GM18511 (cell line): ENCODE results near the gene TIMM13.
"Not testable (repeated sequence)": the region's sequence is repeated elsewhere in the genome, so short reads cannot be mapped to it uniquely, and the experiment has no call there.

Source experiments
- ATAC-seq: cut with Tn5 transposase; IDR thresholded peaks from one replicate; pipeline ENCODE4 v1.9.1; 2021; ENCODE audit warnings: mild to moderate bottlenecking, moderate library complexity; ENCODE audit not compliant: unreplicated experiment

The TIMM13 gene

DNA sequence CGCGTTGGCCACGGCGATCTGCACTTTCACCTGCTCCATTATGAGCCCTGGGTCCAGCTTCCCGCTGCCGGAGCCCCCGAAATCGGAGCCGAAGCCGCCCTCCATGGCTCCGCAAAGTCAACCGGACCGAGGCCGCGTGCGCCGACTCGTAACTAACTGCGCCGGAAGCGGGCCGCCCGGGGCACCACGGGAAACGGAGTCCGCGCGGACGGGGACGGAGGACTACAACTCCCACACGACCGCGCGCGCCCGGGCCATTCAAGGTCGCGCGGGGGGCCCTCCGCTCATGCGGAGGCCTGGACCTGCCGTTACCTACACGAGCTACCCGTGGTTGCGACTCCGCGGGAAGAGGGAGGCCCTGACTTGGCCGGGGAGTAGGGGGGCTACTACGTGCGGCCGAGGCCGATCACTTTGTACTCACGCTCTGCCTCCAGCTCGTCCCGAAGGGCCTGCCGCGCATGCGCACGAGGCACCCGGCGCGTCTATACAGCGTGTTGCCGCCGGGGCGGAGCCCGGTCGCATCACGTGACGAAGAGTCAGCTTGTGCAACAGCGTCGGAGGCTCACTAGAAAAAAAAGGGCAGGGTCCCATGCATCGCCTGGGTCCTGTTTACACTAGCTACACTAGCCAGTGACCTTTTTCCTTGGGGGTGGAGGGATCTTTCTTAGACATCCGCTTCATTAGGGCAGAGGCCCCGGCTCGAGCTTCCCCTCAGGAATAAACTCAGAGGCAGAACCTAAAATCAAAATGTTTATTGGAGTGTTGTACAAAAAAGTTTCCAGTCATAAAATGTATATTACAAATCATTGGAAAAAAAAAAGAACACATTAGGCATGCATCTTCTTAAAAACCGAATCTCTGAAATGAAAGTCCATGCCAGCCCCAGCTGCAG lies at the start of gene TIMM13:
TSS of gene TIMM13 (minus strand) at position 158 of the 892 bp plus-strand sequence. CDS start at position 105, 53 bp downstream.
- peak; percentile 79 for ATAC-seq

DNA sequence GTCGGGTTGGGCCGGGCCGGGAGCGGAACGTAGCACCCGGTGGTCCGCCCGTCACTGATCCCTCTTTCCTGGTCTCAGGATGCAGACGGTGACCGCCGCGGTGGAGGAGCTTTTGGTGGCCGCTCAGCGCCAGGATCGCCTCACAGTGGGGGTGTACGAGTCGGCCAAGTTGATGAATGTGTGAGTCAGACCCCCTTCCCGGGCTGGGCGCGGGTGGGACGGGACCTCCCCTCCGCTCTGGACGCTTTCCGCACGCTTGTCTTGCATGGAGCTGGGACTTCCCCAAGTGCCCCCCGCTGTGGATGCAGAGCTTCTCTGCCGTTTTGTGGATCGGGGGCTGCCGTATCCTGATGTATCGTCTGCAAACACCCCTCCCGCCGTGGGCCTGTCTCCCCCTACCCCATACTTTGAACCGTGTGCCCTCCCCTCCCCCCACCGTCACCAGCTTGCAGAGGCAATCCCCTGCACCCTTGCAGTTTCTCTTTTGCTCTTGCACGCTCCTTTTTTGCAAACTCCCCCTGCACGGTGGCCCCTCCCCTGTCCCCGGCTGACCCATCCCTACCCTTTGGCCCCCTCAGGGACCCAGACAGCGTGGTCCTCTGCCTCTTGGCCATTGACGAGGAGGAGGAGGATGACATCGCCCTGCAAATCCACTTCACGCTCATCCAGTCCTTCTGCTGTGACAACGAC lies 49.2 kb upstream of the TIMM13 start:
- ATAC-seq, result peak; percentile 5

GRCh38 chr19:2475702-2476450 lies 48.5 kb upstream of the TIMM13 start, which contains the start of gene GADD45B:
Gene GADD45B, plus strand, starts transcription at chr19:2476127. Its CDS starts 232 bp downstream, at chr19:2476359.
- peak; percentile 43 for ATAC-seq

DNA sequence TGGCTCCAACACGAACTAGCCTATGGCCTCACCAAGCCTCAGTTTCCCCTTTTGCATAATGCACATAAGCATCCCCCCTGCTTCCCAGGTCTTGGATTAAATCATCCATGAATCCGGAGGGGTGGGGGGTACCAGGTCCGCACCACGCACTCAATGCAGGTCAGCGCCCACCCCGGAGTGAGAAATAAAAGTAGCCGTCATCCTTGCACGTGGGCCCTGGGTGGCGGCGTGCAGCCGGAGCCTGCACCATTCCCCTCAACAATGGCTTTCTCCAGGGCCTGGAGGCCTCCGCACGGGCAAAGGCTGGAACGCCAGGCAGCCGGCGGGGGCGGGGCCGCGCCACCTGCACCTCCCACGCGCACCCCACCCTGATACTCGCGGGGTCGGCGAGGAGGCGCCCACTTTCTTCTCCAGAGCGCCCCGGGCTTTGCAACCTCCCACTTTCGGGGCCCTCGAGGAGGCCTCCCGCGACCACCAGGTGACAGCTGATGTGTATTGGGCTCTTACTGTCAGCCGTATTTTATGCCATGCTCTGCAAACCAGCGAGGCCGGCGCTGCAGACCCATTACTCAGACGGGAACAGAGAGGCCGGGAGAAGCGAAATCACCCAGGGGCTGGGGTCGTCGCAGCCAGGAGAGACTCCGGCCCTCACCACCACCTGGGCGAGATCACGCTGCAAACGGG lies 47.8 kb upstream of the TIMM13 start:
- ATAC-seq, result peak; percentile 7

DNA sequence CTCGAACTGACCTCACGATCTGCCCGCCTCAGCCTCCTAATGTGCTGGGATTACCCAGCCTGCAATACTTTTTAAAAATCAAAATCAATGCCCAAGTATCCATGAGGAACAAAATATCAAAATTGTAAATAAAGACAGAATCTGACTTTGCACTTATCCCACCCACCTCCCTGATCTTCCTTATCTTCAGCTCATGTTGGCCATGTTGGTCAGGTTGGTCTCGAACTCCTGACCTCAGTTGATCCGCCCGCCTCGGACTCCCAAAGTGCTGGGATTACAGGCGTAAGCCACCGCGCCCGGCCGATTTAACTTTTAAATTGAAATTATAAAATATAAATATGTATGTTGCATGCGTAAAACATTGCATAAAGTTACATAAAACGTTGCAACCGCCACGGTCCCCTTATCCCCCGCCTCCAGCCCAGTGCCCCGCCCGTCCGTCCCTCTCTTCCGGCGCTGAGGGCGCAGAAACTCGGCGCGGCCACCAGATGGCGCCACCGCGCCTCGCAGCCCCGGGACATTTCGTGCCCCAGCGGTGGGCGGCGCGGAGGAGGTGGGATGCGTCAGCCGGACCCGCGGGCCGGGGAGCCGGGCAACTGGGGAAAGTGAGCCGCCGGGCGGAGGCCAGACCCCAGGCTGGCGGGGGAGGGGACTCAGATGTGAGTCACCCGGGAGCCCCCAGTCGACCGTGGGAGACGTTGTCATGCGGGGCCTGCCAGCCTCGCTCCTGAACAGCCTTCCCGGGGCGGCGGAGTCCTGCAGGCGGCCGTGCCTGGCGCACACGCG lies 47.0 kb upstream of the TIMM13 start:
- ATAC-seq, result peak; percentile 40

DNA sequence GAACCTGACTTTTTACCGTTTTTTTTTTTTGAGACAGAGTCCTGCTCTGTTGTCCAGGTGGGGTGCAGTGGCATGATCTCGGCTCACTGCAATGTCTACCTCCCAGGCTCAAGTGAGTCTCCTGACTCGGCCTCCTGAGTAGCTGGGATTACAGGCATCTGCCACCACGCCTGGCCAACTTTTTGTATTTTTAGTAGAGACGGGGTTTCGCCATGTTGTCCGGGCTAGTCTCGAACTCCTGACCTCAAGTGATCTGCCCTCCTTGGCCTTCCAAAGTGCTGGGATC lies 42.5 kb upstream of the TIMM13 start:
- ATAC-seq, result not testable (repeated sequence)

GRCh38 chr19:2469102-2469914 lies 41.9 kb upstream of the TIMM13 start:
- ATAC-seq, result no peak

DNA sequence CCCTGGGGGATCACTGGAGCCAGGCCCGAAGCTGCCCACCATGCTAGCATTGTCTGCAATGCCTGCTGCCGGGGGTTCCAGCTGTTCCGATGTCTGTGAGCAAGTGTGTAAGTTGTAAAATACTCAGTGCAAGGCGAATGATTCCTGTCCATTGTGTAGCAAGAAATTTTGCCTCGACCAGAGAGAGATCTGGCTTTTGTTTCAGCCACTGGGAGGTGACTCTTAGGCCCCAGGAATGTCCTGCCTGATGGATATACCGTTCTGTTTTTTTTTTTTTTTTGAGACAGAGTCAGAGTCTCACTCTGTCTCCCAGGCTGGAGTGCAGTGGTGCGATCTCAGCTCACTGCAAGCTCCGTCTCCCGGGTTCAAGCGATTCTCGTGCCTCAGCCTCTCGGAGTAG lies 41.2 kb upstream of the TIMM13 start:
- ATAC-seq, result no peak

DNA sequence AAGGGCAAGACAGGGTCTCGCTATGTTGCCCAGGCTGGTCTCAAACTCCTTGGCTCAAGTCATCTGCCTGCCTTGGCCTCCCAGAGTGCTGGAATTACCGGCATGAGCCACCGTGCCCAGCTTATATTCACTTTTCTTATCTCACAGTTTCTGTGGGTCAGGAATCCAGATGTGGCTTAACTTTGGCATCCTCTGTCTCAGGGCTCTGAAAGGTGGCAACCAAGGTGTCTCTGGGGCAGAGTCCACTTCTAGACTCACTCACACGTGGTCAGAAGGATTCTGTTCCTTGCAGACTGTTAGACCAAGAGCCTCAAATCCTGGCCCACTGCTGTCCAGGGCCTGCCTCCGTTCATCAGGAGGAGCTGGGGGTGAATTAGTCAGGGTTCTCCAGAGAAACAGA lies 37.0 kb upstream of the TIMM13 start:
- no peak for ATAC-seq

DNA sequence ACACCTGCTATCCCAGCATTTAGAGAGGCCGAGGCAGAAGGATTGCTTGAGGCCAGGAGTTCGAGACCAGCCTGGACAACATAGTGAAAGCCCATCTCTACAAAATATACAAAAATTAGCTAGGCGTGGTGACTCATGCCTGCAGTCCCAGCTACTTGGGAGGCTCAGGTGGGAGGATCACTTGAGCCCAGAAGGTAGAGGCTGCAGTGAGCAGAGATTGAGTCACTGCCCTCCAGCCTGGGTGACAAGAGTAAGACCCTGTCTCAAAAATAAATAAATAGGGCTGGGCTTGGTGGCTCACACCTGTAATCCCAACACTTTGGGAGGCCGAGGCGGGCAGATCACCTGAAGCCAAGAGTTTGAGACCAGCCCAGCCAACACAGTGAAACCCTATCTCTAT lies 36.3 kb upstream of the TIMM13 start:
- ATAC-seq, result not testable (repeated sequence)

DNA sequence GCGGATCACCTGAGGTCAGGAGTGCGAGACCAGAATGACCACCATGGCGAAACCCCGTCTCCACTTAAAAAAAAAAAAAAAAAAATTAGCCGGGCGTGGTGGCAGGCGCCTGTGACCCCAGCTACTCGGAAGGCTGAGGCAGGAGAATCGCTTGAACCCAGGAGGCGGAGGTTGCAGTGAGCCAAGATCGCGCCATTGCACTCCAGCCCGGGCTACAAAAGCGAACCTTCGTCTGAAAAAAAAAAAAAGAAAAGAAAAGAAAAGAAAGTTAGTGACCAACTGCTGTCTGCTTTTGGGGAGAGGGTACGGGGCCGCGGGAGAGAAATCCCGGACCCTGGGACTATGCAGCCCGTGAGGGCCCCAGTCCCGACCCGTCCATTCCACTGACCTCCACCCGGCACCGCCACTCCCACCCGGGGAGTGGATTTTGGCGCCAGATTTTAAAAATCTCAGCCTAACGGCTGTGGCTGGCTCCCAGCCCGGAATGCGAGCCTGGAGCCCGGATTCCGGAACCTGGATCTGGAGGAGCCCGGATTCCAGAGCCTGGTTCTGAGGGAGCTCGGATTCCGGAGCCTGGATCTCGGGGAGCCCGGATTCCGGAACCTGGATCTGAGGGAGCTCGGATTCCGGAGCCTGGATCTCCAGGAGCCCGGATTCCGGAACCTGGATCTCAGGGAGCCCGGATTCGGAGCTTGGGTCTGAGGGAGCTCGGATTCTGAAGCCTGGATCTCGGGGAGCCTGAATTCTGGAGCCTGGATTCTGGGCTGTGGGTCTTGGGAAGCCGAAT lies 35.4 kb upstream of the TIMM13 start:
- ATAC-seq, result no peak

- no peak for ATAC-seq
Measured at GRCh38 chr19:2461751-2462634, 34.6 kb upstream of the TIMM13 start.

DNA sequence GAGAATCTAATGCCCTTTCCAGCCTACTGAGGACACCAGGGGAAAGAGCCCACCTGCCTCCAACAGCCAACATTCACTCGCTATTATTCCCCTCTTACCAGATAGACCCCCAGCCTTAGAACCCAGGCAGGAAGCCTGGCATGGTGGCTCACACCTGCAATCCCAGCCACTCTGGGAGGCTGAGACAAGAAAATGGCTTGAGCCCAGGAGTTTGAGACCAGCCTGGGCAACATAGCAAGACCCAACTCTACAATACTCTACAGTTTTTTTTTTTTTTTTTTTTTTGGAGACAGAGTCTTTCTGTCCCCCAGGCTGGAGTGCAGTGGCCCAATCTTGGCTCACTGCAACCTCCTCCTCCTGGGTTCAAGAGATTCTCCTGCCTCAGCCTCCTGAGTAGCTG lies 32.9 kb upstream of the TIMM13 start:
- ATAC-seq, result no peak

- not testable (repeated sequence) for ATAC-seq
Measured at GRCh38 chr19:2458776-2459175, 31.4 kb upstream of the TIMM13 start.

GRCh38 chr19:2458054-2458453 lies 30.7 kb upstream of the TIMM13 start:
- ATAC-seq, result no peak

DNA sequence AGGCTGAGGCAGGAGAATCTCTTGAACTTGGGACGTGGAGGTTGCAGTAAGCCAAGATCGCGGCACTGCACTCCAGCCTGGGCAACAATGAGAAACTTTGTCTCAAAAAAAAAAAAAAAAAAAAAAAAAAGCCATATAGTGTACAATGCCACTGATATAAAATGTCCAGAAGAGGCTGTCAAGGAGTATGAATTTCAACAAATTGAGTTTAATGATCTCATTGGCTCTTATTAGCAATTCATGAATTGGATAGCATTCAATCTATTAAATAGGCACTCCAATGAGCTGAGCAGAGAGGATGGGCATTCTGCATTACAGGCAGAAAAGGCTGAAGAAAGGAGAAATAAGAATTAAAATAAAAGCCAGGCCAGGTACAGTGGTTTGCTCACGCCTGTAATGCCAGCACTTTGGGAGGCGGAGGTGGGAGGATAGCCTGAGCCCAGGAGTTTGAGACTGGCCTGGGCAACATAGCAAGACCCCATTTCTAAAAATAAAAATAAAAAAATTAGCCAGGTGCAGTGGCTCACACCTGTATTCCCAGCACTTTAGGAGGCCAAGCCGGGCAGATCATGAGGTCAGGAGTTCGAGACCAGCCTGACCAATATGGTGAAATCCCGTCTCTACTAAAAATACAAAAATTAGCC lies 30.1 kb upstream of the TIMM13 start:
- ATAC-seq, result no peak
